ENCODE data around the gene ID2. TPM values are rescaled to one million over a fixed set of nuclear protein-coding genes. Genes with fewer than 3 reads are reported as not detected.
A peak's percentile ranks its signal among the peaks of the same experiment; 100 is the strongest.

ID2 gene
- total and polyA plus RNA-seq, 2 of the 13 experiments (the other 11 are each of a cell fraction or from before 2014, with no cell fraction given), result 214 to 719 TPM

- TF ChIP-seq ZNF407 (CRISPR knock-in tag; IDR thresholded peaks at IDR 0.05; ENCODE audit: not compliant biosample characterization) (peak; percentile 42), ZNF317 (CRISPR knock-in tag; IDR thresholded peaks at IDR 0.05) (no peak; the same call in 1 of the 2 replicates), ZNF790 (CRISPR knock-in tag; IDR thresholded peaks at IDR 0.05; ENCODE audit: borderline replicate concordance) (no peak), THAP7 (CRISPR knock-in tag; IDR thresholded peaks at IDR 0.05) (0 out of 2 replicates have a peak, but pooled peaks have one; percentile 30), ZBTB3 (CRISPR knock-in tag; IDR thresholded peaks at IDR 0.05; ENCODE audit: borderline replicate concordance, low read depth) (0 out of 2 replicates have a peak, but pooled peaks have one; percentile 44), ZNF101 (CRISPR knock-in tag; IDR thresholded peaks at IDR 0.05; ENCODE audit: borderline replicate concordance, low read depth) (no peak), ZHX2 (IDR thresholded peaks at IDR 0.05; ENCODE audit: low read depth) (no peak), ZHX2 (CRISPR knock-in tag; IDR thresholded peaks at IDR 0.05; ENCODE audit: borderline replicate concordance) (no peak), ZNF607 (CRISPR knock-in tag; IDR thresholded peaks at IDR 0.05; ENCODE audit: borderline replicate concordance) (peak; percentile 56; the same call in 1 of the 2 replicates), NR2F1 (CRISPR knock-in tag; IDR thresholded peaks at IDR 0.05) (no peak)
- TF ChIP-seq, protein P1, sequence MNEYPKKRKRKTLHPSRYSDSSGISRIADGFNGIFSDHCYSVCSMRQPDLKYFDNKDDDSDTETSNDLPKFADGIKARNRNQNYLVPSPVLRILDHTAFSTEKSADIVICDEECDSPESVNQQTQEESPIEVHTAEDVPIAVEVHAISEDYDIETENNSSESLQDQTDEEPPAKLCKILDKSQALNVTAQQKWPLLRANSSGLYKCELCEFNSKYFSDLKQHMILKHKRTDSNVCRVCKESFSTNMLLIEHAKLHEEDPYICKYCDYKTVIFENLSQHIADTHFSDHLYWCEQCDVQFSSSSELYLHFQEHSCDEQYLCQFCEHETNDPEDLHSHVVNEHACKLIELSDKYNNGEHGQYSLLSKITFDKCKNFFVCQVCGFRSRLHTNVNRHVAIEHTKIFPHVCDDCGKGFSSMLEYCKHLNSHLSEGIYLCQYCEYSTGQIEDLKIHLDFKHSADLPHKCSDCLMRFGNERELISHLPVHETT (CRISPR knock-in tag; conservative IDR thresholded peaks at IDR 0.05), result no peak
Observed at GRCh38 chr2:8659092-8659734, 22.6 kb upstream of the ID2 start (continued).

Measured in HepG2 (cell line).